NCI-H2171 treated with DMSO at 0.1 percent for 48 hours (cell line): ENCODE measurements around the gene MEIS1.
"Not testable (repeated sequence)": the region's sequence is repeated elsewhere in the genome, so short reads cannot be mapped to it uniquely, and the experiment has no call there.

Experiments used
- DNase-seq: peaks from one replicate; lab custom pipeline; 2025; lab: John Stamatoyannopoulos, UW

MEIS1 gene

DNA sequence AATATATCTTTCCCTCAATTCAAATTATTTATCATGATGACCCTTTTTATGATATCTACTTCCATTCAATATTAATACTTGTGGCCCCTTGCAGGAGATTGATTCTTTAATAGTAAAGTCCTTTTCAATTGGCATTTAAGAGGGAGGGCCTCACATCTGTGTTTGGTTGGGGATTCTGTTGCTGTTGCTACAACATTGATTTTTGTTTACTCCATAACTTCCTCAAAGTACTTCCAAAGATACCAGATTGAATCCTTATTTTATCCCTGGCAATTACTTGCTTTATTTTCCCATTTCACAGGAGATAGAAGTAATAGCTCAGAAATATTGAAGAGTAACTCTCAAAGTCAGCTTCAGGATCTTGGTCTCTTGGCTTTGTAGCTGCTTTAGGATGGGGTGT, 32.8 kb downstream of the MEIS1 start:
- no peak for DNase-seq

- no peak for DNase-seq
Observed at GRCh38 chr2:66469214-66469902, 34.4 kb downstream of the MEIS1 start.

DNA sequence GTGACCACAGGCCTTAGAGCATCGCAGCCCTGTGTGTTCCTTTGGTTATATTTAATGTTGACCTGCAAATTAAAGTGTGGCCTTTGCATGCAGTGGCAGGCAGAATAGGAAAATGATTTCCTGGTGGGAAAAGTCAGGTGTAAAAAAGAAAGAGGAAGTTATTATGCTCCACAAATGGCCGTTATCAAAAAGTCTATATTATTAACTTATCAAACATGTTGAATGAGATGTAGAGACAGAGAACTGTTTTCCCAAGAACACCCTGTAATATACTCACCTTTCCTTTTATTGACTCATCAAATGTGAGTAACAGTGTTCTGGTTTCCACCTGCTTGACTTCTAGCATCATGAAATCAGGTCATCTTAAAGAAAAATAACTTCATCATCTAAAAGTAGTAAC, 35.3 kb downstream of the MEIS1 start:
- no peak for DNase-seq

DNA sequence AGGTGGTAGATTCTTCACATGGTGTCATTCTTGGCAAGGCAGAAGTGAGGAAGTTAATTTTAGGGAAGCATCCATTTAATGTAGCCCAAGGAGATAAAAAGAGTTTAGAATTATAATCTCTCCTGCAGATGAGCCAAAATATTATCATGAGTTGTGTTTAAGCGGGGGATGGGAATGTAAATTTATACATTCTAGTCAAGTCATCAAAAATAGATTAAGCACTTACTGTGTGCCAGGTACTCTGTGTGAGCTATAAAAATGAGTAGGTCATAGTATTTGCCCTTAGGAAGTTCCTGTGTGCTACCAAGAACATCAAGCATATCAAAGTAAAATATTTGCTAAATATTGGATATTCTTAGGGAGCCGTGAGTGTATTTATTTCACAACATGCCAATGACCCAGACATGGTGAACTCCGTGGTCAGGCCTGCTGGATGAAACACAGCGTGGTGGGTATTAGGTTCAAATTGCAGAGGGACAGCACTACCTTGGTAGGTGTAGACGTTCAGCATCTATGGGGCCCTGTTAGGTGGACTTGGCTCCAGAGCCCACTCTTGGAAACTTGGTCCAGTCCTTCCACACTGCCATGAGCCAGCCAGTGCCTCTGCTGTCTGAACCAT, 37.4 kb downstream of the MEIS1 start:
- DNase-seq: no peak

DNA sequence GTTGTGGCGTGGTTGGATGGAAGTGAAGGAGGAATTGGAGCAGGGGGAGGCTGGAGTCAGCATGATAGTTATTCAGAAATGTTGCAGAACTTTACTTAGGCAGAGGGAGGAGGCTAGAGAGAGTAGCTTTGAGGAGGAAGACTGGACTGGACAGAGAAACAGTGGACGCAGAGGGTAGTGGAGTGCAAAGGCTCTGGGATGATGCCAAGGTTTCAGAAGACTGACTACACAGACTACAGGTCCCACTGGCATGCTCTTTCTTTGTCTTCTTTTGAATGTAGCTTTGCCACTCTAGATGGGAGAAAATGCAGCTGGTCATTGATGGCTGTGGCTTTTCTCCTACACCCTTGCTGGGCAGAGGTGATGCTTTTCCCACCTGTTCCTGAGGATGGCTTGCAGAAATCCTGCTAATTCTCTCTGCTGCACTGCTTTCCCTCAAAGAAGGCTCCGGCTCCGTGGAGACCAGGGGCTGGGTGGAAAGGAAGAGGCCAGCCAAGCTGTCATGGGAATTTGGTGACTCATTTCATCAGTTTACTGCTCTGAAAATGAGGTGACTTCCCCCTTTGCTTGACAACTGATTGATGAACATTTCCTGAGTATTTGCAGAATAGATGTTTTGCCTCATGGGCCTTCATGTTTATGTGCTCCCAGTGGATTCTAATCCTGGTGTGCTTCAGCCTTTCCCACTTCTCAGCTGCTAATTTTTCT, 42.4 kb downstream of the MEIS1 start:
- no peak for DNase-seq

DNA sequence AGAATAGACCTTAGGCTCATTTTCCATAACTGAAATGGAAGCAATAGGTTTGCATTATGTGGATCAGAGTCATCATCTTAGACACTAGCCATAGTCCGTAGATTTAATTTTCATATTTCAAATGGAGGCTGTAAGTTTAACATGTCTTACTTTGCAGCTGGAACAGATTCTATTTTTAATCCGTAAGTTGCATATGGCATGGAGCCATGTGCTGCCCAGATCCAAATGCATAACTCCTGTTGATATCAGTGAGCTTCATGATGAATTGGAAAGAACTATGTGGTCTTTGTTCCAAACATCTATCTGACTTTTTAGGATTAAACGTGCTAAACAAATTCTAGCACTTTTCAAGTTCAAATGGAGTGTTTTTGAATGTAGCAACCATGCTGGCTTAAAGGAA, 43.4 kb downstream of the MEIS1 start:
- DNase-seq: no peak

DNA sequence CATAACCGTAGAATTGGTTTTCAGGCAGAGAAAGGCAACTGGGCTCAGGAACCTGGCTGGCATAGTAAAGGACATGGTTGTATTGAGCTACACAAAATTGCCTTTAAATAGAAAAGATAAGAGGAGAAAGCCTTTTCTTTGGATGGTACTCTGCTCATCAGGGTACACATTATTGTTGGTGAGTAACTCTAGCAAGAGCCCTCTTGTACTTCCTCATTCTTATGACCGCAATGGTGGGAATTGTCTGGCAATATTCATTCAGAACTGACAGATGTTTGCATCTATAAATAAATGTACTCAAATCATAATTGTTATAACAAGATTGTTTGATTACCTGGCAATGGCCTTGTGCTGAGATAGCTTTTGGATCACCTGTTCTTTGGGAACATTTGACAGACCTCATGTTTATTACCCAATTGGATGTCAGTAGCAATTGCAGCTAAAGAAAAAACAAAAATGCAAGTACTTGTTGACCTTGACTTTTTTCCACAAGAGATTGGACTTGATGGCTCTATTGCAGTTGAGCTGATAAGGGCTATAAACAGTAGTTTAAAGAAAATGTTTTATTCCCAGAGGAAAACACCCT, 43.9 kb downstream of the MEIS1 start:
- no peak for DNase-seq

DNA sequence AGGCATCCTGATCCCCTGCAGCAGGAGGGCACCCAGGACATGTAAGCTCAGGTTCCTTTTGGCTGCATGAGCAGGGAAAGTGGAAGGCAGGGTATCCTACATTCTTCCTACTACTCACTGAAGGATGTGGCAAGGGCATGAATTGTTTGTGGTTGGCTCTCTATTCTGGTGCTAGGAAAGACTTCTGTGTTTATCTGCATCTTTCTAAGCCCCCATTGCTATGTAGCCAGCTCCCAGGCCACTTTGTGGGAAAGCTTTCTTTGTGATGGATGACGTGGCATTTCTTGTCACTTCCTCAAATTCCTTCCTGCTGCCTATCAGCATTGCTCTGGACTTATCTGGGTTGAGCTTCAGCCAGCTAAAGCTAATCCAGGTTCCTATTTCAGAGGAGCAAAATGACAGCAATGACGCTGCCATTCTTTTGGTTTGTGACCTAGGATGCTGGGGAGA, 46.2 kb downstream of the MEIS1 start:
- no peak for DNase-seq

- DNase-seq: not testable (repeated sequence)
Observed at GRCh38 chr2:66485252-66485651, 50.3 kb downstream of the MEIS1 start.

- DNase-seq: no peak
Observed at GRCh38 chr2:66488946-66489345, 54.0 kb downstream of the MEIS1 start.

DNA sequence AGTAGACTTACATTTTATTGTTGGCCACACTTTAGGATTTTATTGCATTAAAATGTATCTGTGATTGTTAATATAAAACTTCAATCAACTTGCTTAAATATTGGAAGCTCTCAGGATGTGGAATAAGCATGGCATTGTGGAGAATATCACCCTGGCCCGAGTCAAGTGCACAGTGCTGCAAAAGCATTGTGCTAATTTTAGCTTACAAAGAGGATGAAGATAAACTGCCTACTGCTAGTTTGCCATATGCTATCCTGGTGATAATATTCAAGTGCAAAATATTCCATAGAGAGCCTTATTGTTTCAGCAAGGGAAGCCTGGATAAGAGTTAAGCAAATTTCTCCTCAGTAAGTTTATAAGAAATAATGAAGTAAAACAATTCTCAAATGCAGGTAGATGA, 54.5 kb downstream of the MEIS1 start:
- peak; percentile 27 for DNase-seq

GRCh38 chr2:66490588-66491001, 55.7 kb downstream of the MEIS1 start:
- DNase-seq: no peak

GRCh38 chr2:66494708-66495107, 59.8 kb downstream of the MEIS1 start:
- DNase-seq: no peak

DNA sequence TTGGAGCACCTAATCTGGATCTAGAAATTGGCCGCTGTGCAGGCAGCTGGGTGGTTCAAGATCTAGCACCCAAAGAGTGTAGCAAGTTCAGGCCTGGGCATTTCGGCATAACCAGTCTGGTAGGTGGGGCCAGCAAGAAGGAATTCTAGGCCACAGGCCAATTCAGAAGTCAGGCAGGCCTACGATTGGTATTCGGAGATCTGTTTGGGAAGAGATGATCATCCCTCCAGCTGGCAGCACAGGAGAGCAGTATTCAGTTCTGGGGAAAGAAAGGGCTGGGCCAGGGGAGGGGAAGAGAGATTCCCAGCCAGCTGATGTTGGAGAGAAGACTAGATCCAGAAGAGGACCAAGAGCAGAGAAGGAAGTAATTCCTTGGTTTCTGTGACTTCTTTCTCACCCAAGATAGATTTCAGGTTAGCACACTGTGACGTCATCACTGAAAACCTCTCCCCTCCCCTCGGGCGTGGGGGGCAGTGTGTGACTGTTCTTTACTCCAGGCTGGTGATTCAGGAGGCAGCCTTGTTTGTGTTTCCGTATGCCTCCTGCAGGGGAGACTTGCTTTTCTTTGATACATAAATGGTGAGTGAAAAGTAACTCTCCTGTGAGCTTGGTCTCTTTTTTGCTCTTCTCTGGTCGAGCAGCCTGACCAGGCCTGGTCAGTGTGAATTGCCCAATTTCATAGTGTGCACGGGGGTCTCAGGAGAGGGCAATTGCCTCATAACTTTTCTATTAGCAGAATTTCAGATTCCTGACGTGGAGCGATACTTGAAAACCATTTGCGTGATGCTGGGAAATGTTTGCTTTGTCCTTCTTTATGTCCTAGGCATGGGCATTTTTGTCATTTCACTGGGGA, 61.1 kb downstream of the MEIS1 start:
- DNase-seq: peak; percentile 18

DNA sequence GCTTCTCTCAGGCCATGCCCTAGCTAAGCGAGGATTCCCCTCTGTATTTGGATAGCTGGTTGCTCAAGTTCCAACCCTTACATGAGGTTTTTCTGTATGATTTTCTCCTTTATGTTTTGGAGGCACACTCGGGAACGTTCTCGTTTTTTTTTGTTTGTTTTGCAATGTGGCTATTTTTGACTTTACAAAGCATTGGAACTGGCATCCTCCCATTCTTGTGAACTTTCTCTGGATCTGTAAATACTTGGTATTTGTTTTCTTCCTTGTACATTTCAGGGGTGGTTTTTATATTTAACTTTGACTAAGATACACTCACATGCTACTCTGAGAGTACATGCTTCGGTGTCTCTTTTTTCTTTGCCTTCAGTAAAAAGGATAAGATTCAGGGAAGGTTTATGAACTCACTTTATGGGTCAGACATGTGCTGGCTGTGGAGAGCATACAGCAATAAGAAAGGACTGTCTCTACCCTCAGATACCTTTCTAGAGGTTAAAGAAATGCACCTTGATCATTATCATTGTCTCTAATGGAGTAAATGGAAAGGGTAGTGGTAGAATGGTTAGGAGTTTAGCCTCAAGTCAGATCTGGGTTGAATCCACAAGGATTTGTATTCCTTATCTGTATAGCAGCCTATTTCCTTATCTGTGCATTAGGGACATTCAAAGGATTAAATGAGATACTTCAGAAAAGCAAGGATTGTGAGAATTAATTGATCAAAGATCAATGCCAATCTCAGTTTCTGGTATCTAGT, 61.9 kb downstream of the MEIS1 start:
- no peak for DNase-seq

DNA sequence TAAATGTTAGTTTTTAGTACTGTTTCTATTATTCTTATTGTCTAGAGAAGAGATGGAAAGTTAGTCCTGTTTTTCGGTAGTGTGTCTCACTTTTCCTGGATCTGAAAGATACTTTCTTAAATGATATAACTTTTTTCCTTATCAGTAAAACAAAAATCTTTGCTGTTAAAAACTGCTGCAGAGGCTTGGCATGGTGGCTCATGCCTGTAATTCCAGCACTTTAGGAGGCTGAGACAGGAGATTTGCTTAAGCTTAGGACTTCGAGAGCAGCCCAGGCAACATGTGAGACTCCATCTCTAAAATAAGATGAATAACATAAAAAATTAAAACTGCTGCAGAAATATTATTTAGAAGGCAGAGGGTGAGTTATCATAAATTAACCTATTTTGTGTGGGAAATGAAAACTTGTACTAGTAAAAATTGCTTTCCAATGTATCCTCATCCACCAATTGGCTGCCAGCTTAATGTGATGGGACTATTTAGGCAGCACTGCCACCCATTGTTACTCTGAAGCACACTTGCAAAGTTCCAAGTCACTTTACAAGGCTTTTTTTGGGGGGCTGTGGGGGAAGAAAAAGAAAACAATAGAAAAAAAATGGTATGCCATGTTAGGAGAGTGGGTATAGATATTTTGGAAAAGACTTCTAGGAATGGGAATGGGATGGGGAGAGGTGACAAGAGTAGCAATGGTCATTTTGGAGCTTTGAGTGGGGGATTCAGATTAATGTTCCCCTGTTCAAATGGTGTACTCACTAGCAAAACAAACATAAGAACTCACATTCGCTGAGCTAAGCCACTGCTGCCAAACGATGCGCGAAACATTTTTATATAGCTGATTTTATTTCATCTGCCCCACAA, 62.7 kb downstream of the MEIS1 start:
- no peak for DNase-seq

DNA sequence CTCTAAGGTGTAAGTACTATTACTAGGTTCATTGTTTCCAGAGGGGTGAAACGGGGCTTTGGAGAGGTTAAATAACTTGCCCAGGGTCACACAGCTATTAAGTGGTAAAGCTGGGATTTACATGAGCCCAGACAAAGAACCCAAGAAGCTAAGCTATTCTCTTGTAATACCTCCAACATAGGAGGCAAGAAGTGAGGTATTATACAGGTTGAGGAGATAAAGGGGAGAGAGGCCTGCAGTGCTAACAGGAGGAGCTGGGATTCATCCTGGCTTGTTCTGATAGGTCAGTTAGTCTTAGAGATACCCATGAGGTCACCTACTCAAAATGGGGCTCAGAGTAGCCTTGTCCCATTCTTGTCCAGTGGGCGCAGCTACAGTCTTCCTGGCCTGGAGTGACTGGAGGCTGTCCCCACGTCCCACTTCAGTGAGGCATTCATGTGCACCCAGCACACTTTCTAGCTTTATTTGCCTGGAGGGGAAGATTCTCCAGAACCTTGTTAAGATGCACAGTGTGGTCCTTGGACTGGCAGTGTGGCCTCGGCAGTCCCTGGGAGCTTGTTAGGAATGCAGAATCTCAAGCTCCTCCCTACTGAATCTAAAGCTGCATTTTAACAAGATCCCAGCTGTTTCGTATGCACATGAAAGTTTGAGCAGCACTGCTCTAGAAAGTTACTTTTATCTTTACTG, 63.5 kb downstream of the MEIS1 start:
- DNase-seq: no peak

DNA sequence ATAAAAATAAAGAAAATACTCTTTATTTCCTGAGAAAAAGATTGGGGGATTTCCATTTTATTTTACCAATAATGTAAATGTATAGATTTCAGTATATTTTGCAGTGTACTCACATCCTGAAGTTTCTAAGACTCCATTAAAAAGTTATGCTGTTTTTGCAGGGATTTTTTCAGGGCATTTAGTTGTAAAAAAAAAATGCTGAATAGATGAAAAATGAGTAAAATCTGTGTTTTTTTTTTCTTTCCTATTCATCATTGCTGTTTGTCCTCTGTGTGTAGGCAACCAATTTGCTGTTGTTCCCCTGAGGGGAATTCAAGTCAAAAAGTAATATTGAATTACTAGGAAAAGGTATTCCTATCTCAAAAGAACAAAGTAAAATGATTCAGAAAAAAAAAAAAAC, 66.3 kb downstream of the MEIS1 start:
- DNase-seq: no peak

DNA sequence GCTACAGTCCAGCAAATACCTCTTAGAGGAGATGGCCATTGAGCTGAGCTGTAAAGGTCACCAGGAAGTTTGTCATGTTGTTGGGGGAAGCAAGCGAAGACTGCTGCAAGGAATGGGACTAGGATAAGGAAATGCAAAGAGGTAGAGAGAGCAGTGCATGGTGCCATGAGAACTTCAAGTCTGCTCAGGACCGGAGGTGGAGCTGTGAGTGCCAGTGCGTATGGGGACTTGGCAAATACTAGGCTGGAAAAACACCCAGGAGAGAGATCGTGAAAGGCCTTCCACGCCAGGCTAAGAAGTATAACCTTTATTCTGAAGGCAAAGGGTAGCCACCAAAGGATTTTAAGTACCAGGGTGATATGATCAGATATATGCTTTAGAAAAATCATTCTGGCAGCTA, 71.3 kb downstream of the MEIS1 start:
- DNase-seq: no peak
